ENCODE data around the gene SLC5A2. TPM values are rescaled to one million over a fixed set of nuclear protein-coding genes. Genes with fewer than 3 reads are reported as not detected.

SLC5A2 gene
- total RNA-seq, 4 donors from 2014 or later: 0.83 to 2.4 TPM; not detected in 2

DNA sequence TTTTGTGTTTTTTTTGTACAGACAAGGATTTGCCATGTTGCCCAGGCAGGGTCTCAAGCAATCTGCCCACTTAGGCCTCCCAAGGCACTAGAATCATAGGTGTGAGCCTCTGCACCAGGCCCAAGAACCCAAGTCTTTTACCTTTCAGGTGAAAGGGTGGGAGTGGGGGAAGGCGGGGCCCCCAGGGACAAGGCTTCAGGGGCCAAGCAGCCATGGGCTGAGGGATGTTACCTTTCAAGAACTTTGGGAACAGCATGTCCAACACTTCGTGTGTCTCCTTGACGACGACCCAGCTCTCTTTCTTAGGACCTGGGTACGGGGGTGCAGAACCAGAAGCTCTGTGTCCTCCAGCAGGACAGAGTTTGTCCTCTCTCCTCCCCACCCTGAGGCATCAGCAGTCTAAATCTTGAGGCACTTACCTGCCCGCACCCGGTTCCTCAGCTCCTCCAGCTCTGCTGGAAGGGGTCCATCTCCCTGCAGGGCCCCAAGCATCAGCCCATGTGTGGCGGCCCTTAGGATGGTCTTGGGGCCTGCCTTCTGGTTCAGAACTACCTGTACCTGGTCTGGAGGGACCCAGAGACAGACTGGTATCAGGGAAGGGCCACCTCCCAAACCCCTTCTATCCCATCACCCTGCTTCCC is 9.0 kb downstream of the SLC5A2 start:
- Histone ChIP-seq H3K9me3 (no peaks in the 10 kb centered on the region), H3K4me3 (no peak overlapping the region), H3K4me1 (peaks cover 0 to 20% of the 10 kb centered on the region in 2 donors), H3K27ac (no peak overlapping the region), H3K27me3 (no peaks in the 10 kb centered on the region), H3K36me3 (no peaks in the 10 kb centered on the region)
- DNase-seq: no peak
- TF ChIP-seq CTCF (IDR thresholded peaks at IDR 0.05): no peak
- TF ChIP-seq POLR2A (IDR thresholded peaks at IDR 0.05): no peak
- intact Hi-C loops (cut with DNase I; ENCODE audit: low total_unique reads): no loop called here

- H3K27ac ChIP-seq: no peak overlapping the region
- H3K4me1 ChIP-seq: peaks cover 0 to 3% of the 10 kb centered on the region in 2 donors
- no peaks in the 10 kb centered on the region for H3K9me3 ChIP-seq
- TF ChIP-seq CTCF (IDR thresholded peaks at IDR 0.05): no peak
- no peak overlapping the region for H3K4me3 ChIP-seq
- DNase-seq: no peak
- intact Hi-C loops (cut with DNase I; ENCODE audit: low total_unique reads): no loop called here
- no peaks in the 10 kb centered on the region for H3K36me3 ChIP-seq
- H3K27me3 ChIP-seq: no peaks in the 10 kb centered on the region
Measured at GRCh38 chr16:31493506-31494125, 10.7 kb downstream of the SLC5A2 start.

GRCh38 chr16:31496670-31497069 is 13.7 kb downstream of the SLC5A2 start:
- intact Hi-C loops (cut with DNase I; ENCODE audit: low total_unique reads): no loop called here
- no peaks in the 10 kb centered on the region for H3K9me3 ChIP-seq
- DNase-seq: no peak

DNA sequence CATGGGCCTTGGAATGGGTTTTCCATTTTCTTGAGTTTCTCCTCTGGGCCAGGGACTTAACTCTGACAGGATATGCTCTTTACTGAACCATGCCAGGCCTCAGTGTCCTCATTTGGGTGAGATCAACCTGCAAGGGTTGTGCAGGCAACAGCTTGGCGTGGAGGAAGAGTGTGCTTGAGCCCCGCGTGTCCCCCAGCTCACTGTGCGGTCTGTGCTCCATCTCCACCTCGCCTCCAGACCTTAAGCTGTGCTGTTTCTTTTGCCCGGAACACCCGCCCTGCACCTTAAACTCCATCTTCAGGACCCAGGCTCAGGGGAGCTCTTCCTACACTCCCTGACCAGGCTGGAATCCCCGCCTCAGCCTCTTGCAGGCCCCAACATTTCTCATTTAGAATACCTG is 15.6 kb downstream of the SLC5A2 start:
- H3K27me3 ChIP-seq: no peaks in the 10 kb centered on the region
- H3K4me1 ChIP-seq: no peaks in the 10 kb centered on the region
- H3K4me3 ChIP-seq: no peak overlapping the region
- no peaks in the 10 kb centered on the region for H3K36me3 ChIP-seq
- intact Hi-C loops (cut with DNase I; ENCODE audit: low total_unique reads): no loop called here
- no peaks in the 10 kb centered on the region for H3K9me3 ChIP-seq
- no peak for TF ChIP-seq CTCF (IDR thresholded peaks at IDR 0.05)
- TF ChIP-seq POLR2A (IDR thresholded peaks at IDR 0.05): no peak
- no peak overlapping the region for H3K27ac ChIP-seq
- DNase-seq: no peak

More at GRCh38 chr16:31496670-31497069, 13.7 kb downstream of the SLC5A2 start:
- H3K27ac ChIP-seq: no peak overlapping the region
- H3K4me1 ChIP-seq: no peaks in the 10 kb centered on the region
- H3K27me3 ChIP-seq: no peaks in the 10 kb centered on the region
- no peak overlapping the region for H3K4me3 ChIP-seq
- no peak for TF ChIP-seq CTCF (IDR thresholded peaks at IDR 0.05)
- TF ChIP-seq POLR2A (IDR thresholded peaks at IDR 0.05): no peak
- H3K36me3 ChIP-seq: no peaks in the 10 kb centered on the region

DNA sequence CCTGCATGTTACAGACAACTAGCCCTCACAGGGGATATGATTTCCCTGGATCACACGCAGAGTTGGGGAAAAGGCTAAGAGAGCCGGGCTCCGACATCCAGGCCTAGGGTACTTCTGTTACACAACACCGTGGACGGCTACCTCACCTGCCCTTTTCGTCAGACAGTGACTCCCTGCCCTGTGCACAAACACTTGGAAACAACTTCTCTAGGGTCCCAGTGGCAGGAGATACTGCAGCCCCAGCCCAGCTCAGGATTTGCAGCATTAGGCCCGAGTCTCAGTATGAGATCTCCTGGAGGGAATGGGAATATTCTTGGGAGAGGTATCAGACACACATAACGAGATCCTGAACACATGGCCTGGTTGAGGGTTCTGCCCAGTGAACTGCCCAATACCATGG is 17.0 kb downstream of the SLC5A2 start:
- H3K9me3 ChIP-seq: no peaks in the 10 kb centered on the region
- no peak for DNase-seq
- intact Hi-C loops (cut with DNase I; ENCODE audit: low total_unique reads): no loop called here
- TF ChIP-seq POLR2A (IDR thresholded peaks at IDR 0.05) (no peak), CTCF (IDR thresholded peaks at IDR 0.05) (no peak)
- no peaks in the 10 kb centered on the region for H3K36me3 ChIP-seq
- H3K4me3 ChIP-seq: no peak overlapping the region
- H3K4me1 ChIP-seq: no peaks in the 10 kb centered on the region
- H3K27ac ChIP-seq: no peak overlapping the region
- H3K27me3 ChIP-seq: no peaks in the 10 kb centered on the region

Measured in uterus (tissue), 4 donors.